HG03108 (cell line): Measurements from ENCODE around the gene ALOX15.
"Not testable (repeated sequence)": the region's sequence is repeated elsewhere in the genome, so short reads cannot be mapped to it uniquely, and the experiment has no call there.

ENCODE experiments used
- ATAC-seq: cut with Tn5 transposase; IDR thresholded peaks from one replicate; pipeline ENCODE4 v1.9.1; 2021; ENCODE audit warnings: moderate library complexity; ENCODE audit not compliant: unreplicated experiment

Gene ALOX15

DNA sequence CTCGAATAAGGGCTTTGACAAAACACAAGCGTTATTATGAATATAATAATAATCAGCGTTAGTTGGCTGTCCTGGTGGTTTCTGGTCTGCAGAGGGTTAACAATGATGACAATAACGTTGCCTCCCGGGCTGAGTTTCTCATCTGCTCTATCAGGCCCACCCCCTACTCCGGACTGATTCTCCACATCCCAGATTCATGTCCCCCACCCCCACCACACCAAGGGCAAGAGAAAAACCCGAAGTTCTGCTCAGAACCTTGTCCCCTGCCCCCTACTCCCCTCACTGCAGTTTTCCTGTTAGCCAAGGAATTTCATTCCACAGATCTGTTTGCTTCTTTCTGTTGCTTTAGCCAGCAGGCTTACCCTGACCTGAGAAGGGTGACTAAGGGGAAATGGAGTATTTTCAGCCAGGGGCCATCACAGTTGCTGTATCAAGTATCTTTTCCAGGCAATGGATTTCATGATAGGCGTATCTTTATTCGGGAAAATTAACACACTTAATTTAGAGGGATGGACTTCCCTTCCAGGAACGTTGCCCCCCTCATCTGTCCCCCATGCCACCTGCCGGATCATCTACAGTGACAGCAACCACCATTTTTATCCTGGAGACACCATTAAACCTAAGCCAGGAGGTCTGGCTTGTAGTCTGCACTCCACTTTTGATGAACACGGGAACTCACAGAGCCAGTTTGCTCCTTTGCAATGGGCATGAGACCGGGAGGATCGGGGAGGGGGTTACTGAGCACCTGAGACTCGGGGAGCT lies 23.7 kb downstream of the ALOX15 start:
- ATAC-seq: no peak

DNA sequence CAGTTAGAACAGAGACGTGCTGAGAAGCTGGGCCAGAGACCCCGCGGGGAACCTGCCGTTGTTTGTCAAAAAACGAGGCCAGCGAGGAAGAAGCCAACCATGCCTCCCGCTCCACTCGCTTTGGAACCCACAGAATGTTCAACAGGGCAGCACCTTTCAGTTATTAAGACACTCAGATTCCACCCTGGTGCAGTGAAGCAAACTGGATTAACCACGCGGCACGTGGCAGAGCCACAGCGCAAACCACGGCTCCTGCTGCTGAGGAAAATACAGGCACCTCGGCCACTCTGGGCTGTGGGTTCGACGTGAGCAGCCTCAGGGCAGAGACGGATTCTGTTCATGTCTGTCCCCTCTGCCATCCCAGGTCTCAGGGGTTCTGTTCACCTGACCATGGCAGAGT lies 24.4 kb downstream of the ALOX15 start:
- ATAC-seq: no peak

DNA sequence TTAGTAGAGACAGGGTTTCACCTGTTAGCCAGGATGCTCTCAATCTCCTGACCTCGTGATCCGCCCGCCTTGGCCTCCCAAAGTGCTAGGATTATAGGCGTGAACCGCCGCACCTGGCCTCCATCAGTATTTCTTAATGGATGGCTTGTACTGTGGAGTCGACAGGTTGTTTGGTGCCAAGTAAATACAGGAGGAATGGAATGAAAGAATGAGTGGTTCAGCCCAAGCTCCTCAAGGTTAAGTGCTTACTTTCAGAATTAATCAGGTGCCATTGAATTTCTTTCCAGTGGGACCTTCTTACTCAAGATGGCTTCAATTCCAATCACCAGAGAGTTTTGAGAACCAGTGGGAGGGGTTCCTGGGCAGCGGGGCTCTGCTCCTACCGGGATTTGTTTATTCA lies 25.0 kb downstream of the ALOX15 start:
- ATAC-seq: no peak

DNA sequence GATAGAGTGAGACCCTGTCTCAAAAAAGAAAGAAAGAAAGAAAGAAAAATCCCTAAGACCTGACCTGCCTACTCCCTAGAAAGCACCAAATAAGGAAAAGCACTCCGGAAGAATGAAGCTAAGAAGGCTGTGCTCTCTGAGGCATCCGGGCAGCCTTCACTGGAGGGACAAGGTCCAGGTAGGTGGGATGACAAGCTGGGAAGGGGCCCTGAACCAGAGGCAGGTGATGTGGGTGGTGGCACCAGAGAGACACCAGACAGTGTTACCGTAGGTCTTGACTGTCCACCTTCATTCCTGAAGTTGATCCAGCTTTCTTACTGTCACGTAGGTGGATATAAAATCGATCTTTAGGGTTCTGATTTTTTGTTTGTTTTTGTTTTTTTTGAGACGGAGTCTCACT lies 30.8 kb downstream of the ALOX15 start:
- no peak for ATAC-seq

DNA sequence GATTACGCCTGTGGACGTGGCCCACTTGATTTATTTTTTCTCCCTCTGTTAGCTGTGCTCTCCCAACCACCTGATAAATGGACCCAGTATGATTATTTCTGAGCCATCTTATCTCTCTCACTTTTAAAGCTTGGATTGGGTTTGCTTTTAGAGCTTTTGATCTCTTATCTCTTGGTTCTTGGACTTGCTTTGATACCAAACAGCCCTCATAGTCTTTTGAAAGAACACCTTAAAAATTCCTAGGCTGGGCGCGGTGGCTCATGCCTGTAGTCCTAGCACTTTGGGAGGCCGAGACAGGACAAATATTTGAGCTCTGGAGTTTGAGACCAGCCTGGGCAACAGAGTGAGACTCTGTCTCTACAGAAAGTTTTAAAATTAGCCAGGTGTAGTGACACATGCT lies 31.3 kb downstream of the ALOX15 start:
- ATAC-seq: no peak

DNA sequence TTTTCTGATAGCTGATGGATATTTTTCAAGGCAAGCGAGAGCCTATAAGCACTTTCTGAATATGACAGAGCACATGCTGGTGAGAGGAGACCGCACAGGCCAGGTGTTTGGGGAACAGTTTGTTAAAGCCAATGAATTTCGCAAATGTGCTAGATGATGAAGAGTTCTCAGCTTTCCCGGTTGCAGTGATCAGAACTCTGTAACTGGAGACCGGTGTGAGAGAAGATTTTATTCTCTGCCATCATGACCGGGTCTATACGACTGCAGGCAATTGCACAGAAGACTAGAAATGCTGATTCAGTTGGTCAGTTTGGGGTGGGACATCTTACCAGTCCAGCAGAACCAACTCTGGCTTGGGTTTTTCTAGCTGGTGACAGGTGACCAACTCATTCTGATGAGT lies 31.7 kb downstream of the ALOX15 start:
- no peak for ATAC-seq

DNA sequence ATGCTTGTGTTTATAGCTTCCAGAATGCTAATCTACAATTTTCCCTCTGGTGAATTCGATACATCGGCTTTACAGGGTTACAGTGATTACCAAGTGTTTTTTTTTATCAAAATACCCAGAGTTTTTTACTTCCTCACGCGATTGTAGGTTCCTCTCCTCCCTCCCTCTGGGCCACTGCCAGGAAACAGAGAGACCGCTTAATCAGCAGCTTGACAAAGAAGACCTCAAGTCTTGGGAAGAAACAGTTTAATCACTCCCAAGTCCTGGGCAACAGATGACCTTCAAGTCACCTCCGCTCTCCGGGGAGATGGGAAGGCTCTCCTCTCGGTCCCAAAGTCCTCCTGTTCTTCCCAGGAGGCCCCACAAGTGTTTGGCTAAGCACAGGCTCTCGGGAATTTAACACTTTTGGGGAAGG lies 33.7 kb downstream of the ALOX15 start:
- no peak for ATAC-seq

DNA sequence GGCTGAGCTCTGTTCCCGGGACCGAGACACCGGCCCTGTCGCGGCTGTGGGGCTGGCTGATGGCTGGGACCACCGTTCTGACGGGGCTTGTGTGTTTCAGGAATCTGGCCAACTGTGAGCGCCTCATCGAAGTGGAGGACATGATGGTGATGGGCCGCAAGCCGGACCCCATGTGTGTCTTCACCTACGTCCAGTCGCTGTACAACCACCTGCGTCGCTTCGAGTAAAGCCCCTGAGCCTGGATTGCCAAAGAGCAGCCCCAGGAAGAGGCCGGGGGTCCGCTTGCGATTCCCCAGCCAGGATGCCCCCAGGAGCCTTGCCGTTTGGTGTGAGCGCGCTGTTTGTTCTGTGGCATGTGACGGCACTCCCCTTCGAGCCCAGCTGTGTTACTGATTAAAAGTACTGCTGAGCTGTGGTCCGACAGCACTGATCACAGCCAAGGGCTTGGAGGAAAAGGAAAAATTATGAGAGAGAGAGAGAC lies 34.2 kb downstream of the ALOX15 start:
- no peak for ATAC-seq

DNA sequence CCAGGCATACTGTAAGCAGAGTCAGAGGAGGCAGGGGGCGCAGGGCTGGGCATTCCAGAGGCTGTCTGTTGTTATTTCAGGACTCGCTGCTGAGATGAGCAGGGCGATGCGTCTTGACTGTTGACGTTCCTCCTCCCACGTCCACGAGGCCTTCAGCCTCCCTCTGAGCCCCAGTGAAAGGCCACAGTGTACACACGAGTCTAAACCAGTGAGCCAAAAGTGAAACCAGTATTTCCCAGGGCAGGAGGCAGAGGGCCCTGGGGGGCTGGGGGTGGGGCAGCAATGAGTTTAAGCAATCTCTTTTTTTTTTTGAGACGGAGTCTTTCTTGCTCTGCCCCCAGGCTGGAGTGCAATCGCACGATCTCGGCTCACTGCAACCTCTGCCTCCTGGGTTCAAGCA lies 35.7 kb downstream of the ALOX15 start:
- no peak for ATAC-seq

DNA sequence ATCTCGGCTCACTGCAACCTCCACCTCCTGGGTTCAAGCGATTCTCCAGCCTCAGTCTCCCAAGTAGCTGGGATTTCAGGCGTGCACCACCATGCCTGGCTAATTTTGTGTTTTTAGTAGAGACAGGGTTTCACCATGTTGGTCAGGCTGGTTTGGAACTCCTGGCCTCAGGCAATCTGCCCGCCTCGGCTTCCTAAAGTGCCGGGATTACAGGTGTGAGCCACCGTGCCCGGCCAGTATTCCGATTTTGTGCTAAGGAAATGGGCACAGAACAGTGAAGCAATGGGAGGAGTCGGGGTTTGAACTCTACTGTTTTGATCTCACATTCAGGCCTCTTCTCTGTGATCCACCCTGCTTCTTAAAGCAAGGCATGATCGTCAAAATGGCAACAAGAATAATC lies 36.7 kb downstream of the ALOX15 start:
- ATAC-seq: not testable (repeated sequence)

DNA sequence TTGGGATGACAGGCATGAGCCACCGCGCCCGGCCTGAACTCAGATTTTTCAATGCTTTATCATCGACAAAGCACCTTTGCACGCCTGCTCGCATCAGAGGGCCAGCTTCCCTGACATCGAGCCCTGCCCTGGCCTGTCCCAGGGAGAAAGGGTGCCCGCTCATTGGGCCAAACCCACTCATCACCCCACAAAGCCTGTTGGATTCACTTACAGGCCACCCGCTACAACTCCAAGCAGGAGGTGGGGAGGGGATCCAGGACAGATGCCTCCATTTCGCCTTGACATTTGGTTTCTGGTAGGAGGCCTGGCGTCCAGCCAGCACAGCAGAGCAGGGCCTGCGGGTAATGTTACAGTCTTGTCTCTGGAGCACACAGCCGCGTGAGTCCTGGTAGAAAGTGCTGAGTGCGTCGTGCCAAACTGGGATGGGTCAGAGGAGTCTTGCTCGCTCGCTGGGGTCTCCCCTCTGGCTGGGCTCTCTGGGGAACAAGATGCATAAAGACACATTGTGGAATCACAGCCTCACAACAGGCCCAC lies 37.3 kb downstream of the ALOX15 start:
- ATAC-seq: no peak

DNA sequence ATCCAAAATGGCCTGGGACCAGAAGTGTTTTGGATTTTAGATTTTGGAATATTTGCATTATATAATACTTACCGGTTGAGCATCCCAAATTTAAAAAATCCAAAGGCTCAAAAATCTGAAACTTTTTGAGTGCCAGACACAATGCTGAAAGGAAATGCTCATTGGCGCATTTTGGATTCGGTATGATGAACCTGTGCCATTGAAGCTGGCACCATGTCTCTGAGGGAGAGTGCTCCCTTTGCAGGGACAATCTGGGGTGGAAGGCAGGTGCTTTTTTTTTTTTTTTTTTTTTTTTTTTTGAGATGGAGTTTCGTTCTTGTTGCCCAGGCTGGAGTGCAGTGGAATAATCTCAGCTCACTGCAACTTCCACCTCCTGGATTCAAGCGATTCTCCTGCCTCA lies 39.4 kb downstream of the ALOX15 start:
- no peak for ATAC-seq

DNA sequence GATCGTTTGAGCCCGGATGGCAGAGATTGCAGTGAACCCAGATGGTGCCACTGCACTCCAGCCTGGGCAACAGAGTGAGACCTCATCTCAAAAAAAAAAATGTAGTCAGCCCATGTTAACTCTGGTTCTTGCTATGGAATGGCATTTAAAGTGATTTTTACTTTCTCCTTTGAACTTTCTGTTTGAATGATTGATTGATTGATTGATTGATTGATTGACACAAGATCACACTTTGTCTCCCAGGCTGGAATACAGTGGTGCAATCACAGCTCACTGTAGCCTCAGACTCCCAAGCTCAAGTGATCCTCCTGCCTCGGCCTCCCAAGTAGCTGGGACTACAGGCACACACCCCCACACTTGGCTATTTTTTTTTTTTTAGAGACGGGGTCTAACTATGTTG lies 40.2 kb downstream of the ALOX15 start:
- ATAC-seq: no peak

DNA sequence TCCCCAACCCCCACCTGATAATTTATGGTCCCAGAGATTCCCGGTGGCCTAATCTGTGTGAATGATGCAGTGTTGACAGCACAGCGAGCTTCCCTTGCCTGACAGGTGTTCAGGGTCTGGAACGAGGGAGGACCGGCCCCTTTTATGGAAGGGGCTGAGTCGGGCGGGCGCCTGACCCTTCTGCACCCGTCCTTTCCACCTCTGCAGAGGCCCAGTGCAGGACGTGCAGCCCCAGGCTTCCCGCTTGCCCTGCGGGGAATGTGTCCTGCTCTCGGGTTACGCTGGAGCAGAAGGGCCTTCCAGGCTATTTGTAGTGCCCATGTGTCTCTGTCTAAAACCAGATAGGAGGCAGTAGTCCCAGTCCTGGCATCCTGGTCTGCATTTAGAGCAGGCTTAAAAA lies 40.9 kb downstream of the ALOX15 start:
- ATAC-seq: no peak

DNA sequence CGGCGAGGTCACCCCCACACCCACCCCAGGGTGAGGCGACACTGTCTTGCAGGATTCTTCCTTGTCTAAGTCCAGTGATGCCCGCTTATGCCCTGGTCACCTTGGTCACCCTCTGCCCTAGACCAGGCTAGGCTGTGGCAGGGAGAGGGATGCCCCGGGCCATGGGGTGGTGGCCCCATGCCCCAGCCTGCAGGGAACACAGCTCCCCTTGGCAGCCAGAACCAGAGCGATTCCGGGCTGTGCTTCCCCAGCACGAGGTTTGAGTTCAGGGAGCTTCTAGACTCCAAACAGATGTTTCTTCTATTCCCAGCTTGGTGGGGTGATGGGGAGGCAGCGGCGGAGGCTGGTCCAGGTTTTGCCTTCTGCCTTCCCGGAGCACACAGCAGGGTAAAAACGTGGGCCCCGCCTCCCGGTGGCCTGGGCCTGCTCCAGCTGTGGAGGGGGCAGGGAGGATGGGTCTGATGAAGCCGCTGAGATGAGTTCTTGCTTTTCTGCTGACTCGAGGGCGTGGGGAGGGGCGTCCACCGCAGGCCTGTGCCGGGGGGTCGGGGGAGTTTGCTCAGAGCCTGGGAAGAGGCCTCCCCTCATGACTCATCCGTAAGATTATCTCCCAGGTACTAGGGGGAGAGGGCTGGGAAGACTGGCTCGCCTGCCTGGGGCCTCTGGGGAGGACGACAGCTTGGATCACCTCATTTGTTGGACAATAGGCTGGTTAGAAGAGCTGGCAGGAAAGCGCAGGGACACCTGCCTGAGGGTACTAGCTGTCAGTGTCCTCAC lies 41.8 kb downstream of the ALOX15 start:
- ATAC-seq: no peak

DNA sequence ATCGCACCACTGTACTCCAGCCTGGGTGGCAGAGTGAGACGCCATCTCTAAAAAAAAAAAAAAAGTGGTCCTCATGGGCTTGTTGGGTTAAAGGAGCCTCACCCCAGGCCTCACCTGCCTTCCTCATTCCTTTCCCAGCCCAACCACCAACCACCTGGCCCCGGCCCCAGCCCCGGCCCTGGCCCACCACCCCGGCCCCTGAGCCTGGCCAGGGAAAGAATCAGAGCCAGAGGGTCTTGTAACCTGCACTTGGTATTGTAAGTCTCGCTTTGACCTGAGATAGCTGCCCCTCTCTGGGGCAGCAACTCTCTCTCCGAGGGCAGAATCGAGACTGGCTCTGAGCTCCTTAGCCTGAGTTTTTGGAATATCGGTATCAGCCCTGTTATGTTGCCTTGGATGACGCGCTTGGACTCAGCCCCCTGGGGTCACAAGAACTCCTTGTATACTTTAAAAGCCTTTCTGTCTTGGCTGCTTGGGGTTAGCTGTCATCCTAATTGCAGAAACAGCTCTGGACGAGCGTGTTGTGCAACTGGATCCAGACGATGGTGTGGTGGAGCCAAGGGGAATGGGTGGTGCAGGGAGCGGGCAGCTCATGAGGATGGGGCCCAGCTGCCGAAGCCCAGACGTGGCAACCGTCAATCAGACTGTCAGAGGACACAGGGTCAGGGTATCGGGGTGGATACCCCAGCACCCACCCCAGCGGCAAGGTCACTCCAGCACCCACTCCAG lies 42.5 kb downstream of the ALOX15 start:
- ATAC-seq: no peak

DNA sequence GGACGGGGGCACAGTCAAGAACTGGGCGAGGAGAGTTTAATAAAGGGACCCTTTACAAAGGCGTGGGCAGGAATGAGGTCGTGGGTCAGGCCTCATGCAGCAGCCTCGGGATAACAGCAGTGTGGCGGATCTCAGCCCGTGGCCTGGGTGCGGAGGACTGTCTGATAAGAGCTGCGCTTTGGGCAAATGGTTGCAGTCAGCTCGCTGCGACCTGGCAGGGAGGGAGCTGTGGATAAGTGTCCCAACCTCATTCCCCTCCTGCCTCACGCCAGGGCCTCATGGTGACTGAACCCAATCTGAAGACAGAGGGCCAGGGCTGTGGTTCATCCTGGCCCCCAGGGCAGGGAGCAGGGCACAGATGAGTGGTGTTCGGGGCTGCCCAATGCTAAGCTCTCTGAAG lies 43.5 kb downstream of the ALOX15 start:
- no peak for ATAC-seq

DNA sequence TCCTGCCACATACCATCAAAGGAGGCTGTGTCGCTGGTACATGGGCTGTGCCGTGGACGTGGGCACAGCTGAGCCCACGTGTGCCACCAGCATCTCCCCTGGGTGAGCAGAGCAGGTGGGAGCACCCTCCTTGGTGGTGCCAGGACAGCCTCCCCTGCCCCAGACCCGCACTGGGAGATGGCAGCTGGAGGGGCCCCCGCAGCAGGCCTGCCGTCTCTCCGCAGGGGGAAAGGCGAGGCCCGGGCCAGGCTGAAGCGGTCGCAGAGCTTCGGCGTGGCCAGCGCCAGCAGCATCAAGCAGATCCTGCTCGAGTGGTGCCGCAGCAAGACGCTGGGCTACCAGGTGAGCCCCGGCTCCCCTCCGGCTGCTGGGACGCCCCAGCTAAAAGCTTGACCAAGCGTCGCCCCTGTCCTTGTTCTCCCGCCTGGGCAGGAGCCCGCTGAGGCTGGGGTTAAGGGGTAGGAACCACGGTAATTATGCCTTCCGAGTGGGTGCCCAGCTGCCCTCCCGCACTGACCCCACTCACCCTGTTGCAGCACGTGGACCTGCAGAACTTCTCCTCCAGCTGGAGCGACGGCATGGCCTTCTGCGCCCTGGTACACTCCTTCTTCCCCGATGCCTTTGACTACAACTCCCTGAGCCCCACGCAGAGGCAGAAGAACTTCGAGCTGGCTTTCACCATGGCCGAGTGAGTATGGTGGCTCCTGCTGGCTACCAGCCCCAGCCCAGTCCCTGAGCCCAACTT lies 44.7 kb downstream of the ALOX15 start:
- ATAC-seq: no peak

DNA sequence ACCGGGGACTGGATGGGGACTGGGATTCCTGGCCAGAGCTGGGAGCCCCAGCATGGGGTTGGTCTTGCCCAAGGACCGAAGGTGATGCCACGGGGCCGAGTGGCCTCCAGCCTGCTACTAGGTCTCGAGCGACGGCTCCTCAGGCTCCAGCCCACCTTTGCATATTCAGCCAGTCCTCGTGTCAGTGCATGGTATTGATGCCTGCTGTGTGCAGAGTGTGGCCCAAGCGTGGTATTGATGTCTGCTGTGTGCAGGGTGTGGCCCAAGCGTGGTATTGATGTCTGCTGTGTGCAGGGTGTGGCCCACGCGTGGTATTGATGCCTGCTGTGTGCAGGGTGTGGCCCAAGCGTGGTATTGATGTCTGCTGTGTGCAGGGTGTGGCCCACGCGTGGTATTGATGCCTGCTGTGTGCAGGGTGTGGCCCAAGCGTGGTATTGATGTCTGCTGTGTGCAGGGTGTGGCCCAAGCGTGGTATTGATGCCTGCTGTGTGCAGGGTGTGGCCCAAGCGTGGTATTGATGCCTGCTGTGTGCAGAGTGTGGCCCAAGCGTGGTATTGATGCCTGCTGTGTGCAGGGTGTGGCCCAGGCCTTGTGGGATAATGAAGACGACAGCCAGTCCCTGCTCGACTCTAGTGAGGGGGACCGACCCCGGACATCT lies 45.7 kb downstream of the ALOX15 start:
- not testable (repeated sequence) for ATAC-seq
